ENCODE measurements around the gene DNAJC3.
"Not testable (repeated sequence)": the region's sequence is repeated elsewhere in the genome, so short reads cannot be mapped to it uniquely, and the experiment has no call there.

DNAJC3 gene

DNA sequence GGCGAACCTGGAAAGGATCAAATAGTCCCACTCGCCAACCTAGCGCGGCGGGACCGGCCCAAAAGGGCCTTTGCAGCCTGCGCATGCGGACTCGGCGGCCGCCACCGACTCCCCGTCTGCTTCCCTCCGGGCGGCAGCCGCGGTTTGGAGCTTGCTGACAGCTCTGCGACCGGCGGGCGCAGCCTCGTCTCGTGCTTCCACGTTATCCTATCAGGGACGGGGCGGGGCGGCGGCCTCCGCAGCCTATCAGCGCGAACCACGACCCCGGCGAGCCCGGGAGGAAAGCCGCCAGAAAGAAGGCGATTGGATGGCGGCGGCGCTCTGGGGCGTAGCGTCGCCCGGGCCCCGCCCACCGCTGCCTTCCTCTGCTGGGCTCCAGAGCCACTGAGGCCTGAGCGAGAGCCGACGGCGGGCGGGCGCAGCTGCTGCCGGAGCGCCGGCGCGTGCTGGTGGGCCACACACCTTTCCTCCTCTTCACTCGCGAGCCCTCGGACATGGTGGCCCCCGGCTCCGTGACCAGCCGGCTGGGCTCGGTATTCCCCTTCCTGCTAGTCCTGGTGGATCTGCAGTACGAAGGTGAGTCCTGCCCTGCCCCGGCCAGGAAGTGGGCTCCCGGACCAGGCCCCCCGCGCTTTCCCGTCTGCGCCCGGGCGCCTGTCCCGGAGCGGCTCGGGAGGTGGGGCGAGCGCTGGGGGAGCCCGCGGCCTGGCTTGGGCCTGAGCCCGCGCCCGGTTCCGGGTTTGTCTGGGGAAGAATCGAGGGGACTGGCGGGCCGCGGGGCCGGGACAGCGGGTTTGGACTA is at the start of gene DNAJC3:
DNAJC3 (plus strand) TSS at position 378 of the 802 bp plus-strand sequence; CDS start at position 495, 117 bp downstream.
- DNase-seq: peak; percentile 98

- no peak for DNase-seq
Observed at GRCh38 chr13:95627590-95627989, 49.3 kb upstream of the DNAJC3 start.

DNA sequence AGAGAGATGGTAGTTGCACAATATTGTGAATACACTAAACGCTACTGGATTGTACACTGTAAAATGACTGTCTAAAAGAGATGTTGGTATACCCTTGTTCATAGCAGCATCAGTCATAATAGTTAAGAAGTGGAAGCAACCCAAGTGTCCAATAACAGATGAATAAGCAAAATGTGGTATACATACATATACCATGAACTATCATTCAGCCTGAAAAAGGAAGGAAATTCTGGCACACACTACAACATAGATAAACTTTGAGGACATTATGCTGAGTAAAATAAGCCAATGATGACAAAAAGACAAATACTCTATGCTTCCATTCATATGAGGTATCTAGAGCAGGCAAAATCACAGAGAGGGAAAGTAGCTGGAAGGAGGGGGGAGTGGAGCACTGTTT is 48.5 kb upstream of the DNAJC3 start:
- no peak for DNase-seq

DNA sequence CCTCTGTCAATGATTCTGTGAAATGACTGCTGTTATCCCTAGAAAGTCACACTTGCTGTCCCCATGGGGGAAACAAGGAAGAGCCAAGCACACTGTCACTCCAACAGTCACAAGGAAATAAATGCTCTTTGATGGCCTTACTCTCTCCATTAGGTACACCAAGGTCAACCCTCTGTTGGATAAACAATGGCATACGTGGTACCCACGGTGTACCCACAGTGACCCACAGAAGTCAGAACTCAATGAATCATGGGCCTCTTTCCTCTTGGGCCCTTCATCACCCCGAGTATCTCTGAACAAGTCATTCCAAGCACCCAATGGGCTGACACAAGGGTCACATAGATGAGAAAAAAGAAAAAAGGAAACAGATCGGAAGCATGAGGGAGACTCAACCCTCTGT is 47.9 kb upstream of the DNAJC3 start:
- DNase-seq: no peak

GRCh38 chr13:95630593-95630992 is 46.3 kb upstream of the DNAJC3 start:
- no peak for DNase-seq

DNA sequence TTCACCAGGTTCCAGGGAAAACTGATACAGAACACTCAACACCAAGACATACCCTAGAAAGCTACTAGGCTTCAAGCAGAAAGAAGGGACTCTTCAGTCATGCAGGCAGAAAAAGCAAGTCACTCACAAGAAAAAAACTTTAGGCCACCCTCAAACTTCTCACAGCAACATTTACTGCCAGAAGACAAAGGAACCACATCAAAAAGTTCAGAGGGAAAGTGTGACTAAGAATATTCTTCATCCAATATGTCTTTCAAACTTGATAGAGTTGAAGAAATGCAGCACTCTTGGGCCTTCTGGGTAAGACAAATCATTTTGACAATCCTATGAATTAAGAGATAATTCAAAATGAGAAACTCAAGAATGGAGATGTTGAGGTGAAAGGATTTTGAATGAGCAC is 40.1 kb upstream of the DNAJC3 start:
- DNase-seq: peak; percentile 34

DNA sequence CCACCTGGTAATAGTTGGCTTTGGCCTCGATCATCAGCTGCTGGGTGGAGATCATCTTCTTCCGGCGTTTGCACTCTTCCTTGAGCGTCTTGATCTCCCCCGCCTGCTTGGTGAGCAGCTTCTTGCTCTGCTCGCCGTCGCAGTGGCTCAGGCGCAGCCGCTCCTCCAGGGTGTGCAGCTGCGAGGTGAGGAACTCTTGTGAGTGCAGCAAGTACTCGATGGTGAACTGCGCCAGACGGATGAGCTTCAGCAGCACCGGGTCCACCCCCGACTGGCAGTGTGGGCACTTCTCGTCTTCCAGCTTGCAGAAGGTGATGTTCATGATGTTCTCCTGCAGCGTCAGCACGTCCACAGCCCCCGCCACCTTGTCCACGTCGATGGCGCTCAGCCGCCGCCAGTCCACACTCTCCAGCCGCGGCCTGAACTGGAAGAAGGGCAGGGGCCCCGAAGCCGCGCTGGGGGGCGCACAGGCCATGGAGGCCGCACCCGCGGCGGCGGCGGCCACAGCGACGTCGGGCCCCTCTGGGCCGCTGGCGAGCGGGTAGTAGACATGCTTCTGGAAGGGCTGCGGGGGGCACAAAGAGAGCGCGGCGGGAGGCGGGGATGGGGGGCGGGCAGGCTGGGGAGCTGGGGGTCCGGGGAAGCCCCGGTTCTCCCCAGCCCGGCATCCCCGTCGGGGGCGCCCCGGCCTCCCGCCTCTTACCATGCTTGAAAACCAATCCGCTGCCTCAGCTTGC is 35.5 kb upstream of the DNAJC3 start:
- DNase-seq: no peak

DNA sequence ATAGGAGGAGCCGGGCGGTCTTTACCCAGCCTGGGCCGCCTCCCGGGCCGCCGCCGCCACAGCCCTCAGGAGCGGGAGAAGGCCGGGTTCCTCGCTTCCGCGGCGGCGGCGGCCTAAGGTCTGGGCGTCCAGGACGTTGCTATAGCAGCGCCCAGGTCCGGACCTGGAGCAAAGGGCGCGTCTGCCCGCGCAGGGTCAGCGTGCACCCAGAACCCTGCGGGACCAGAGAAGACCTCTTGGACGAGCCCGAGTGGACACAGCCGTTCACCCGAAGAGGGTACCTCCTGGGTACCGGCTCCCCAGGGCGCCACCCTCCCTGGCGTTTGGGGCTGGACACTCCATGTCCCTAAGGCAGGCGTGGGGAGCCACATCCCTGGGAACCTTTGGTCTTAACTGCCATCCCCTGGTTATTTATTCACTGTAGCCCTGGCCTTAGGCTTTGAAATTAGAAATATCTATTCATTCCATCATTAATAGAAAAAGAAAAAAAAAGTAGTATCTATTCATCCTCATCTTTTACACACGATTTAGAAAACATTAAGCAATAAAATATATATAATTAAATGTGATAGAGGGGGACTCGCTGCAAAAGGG is 34.8 kb upstream of the DNAJC3 start:
- DNase-seq: no peak

DNA sequence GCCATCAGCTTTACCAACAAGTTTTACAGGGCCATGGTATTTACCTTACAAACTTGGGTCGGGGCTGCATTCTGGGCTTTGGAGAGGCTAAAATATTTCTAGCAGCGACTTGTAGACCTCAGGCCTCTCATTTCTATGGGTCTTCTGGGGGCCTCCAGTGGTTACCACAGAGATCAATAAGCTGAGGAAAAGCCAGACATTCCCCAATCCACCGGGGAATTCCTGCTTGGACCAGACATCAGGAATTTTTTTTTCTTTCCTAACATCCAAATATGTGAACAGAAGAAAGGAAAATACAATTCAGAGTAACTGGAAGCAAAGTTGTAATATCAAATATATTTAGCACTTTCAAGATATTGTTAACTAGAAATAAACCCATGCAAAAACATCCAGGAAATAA is 33.9 kb upstream of the DNAJC3 start:
- DNase-seq: no peak

GRCh38 chr13:95643571-95643935 is 33.4 kb upstream of the DNAJC3 start:
- no peak for DNase-seq

DNA sequence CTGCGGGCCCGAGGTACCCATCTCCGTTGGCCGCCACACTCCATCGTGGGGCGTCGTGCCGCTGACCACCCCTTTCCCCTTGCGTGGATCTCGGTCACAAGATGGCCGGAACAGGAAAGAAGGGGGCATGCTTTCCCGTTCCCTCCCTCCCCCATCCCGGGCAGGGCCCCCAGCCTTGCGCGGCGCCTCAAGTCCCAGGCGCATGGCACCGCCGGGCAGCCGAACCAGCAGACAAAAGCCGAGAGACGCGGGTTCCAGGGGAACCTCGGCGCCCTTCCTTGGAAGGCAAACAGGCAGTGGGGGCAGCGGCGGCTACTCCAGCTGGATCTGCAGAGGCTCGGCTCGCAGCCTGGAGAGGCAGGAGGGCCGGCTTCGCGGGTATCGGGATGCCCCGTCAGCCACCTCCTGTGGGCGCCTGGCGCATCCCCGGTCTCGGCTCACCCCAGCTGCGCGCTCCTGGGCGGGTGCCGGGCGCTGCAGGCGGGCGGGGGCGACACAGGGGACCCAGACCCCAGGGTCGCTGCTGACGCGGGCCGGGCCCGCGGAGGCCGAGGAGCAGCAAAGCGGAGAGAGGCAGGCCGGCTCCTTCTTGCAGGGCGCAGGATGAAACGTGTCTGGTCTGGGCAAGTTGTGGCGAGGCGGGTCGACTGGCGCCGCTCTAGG is 32.9 kb upstream of the DNAJC3 start:
- no peak for DNase-seq

DNA sequence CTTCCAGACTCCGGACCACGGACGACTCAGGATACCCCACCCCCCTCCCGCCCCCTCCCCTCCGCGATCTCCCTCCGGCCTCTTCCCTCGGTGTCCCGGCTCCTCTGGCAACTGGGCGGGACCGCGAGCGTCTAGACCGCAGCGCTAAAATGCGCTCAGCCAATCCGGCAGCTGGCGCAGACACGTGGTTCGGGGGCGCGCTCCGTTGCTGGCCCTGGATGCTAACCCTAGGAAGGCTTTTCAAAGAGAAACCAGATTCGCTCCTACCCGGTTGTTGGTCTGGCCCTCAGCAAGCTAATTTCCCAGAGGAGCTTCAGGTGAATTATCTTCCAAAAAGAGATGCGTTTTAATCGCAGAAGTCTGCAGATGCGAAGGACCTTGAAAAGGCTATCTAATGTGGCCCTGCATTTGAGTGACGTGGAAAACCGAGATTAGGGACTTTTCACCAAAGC is 32.3 kb upstream of the DNAJC3 start, which contains the start of gene DZIP1:
DZIP1 (minus strand) TSS at position 106 of the 452 bp plus-strand sequence. CDS start 2,677 bp downstream, outside the sequence.
- DNase-seq: peak; percentile 59

DNA sequence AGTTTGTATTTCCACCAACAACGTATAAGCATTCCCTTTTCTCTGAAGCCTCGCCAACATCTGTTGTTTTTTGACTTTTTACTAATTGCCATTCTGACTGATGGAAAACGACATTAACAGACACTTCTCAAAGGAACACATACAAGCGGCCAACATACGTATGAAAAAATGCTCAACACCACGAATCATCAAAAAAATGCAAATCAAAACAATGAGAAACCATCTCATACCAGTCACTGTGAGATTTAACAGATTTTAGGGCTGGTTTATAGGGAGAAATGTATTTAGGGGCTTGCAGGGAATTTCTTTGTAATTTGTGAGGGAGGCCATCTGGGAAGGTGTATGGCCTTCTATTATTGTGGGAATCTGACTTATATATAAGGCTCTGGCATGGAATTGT is 29.6 kb upstream of the DNAJC3 start:
- no peak for DNase-seq

GRCh38 chr13:95650696-95651095 is 26.2 kb upstream of the DNAJC3 start:
- no peak for DNase-seq

GRCh38 chr13:95652244-95652764 is 24.6 kb upstream of the DNAJC3 start:
- DNase-seq: no peak

DNA sequence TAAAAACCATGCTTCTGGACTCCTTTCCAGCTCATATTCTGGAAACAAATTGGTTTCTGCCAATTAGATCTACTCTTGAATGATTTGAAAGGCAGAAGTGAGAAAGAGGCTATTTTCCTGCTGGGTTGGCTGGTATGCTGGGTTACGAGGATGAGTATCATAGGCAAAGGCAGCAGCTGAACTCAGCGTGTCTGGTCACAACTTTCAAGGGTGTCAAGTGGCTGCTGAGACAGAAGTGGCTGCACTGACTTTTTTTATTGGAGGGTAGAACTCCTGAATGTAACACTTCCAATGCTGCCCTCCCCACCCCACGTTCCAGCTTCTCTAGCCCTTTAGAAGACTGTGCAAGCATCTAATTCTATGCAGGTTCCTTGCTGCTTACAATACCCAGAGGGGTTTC is 24.1 kb upstream of the DNAJC3 start:
- no peak for DNase-seq

- no peak for DNase-seq
Observed at GRCh38 chr13:95656386-95657015, 20.4 kb upstream of the DNAJC3 start.

DNA sequence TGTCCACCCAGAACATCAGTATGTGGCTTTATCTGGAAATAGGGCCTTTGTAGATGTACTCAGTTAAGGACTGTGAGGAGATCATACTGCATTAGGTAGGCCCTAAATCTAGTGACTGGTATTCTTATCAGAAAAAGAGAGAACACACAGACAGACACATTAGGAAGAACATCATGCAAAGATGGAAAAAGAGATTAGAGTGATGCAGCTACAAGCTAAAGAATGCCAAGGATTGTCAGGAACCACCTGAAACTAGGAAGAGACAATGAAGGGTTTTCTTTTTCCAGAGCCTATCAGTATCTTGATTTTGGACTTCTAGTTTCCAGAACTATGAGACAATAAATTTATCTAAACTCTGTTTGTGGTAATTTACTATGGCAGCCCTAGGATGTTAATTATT is 17.4 kb upstream of the DNAJC3 start:
- no peak for DNase-seq

DNA sequence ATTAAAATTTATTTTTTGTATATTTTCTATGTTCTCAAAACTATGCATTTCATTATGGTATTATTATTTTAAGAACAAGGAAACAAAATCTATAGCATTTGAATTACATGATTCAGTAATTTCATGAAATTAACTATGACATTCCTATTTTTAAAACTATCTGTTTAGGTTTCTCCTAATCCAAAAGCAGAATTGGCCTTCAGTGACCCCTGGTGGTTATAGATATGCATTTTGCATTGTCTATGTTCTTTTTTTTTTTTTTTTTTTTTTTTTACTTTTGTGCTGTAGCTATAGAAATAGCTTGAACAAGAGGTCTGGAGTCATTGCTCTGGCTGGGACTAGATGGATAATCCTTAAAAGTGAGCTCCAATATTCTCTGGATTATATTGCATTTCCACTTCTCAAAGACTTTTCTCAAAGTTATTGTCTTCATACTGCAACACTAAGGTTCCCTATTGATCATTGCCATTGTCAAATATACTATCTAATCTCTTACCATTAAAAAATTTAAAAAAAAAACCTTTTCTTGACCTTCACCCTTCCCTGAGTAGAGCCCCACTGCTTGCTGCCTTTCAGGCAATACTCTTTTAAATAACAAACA is 15.9 kb upstream of the DNAJC3 start:
- DNase-seq: peak; percentile 27

DNA sequence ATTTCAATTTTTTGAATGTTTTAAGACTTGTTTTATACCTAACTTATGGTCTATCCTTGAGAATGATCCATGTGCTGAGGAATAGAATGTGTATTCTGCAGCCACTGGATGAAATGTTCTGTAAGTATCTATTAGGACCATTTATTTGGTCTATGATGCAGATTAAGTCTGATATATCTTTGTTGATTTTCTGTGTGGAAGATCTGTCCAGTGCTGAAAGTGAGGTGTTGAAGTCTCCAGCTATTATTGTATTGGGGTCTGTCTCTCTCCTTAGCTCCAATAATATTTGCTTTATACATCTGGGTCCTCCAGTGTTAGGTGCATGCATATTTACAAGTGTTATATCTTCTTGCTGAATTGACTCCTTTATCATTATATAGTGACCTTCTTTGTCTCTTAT is 9.7 kb upstream of the DNAJC3 start:
- not testable (repeated sequence) for DNase-seq

DNA sequence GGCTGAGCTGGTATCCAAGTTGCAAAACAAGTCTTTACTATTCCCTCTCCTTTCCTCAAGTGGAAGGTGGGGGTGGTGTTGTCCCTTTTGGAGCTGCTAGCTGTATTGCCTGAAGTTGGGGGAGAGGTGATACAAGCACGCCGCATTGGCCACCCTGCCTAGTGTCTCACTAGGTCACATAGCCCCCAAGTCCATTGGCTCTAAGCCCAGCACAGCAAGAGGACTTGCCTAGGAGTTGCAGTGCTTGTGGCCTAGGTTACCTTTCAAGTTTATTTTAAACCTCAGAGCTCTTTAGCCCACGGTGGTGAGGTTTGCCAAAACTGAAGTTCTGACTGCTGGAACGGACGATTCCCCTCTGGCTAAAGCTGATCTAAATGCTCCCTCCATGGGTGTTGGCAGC is 5.3 kb upstream of the DNAJC3 start:
- DNase-seq: no peak

Data from activated CD4-positive, alpha-beta T cell treated with anti-CD3 and anti-CD28 coated beads, Interleukin-2, amount 50 U/mL, for 16 hours (primary cell).